Fibroblast of peridontal ligament (primary cell): ENCODE results near the gene MRPS21.
"Not testable (repeated sequence)": the region's sequence is repeated elsewhere in the genome, so short reads cannot be mapped to it uniquely, and the experiment has no call there.

ENCODE experiments used
- DNase-seq: peaks from one replicate; pipeline ENCODE4 v3.0.0-alpha.2; 2010; ENCODE audit errors: extremely low read depth

Gene MRPS21

GRCh38 chr1:150281758-150282557, 11.7 kb upstream of the MRPS21 start, which contains the start of gene CIART:
TSS of gene CIART (plus strand) at chr1:150282554. CDS start at chr1:150283268, 714 bp downstream.
- peak; percentile 100 for DNase-seq

- no peak for DNase-seq
Observed at GRCh38 chr1:150282558-150282958, 11.1 kb upstream of the MRPS21 start.

DNA sequence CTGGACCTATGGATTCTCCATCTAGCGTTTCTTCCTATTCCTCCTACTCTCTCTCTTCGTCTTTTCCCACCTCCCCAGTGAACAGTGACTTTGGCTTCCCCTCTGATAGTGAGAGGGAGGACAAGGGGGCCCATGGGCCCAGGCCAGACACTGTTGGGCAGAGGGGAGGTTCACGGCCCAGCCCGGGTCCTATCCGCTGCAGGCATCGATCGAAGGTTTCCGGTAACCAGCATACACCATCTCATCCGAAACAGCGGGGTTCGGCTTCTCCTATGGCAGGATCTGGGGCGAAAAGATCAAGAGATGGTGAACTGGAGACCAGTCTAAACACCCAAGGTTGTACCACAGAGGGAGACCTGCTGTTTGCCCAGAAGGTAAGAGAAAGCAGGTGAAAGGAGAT, 10.4 kb upstream of the MRPS21 start:
- DNase-seq: no peak

GRCh38 chr1:150288382-150288781, 5.3 kb upstream of the MRPS21 start:
- no peak for DNase-seq

GRCh38 chr1:150288822-150289221, 4.8 kb upstream of the MRPS21 start:
- no peak for DNase-seq

DNA sequence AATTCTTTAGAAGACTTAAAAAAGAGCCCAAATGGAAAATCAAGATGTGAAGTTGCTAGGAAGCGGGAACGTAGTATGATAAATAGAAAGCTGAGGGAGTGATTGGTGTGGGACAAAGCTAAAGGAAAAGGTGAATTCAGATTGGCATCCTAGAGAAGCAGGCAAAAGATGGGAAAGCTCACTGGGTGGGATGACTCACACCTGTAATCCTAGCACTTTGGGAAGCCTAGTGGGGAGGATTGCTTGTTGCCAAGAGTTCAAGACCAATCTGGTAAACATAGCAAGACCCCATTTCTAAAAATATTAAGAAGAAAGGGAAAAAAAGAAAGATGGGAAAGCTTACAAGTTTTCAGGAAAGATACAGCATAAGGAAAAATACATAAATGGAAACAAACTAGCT, 1.8 kb downstream of the MRPS21 start:
- DNase-seq: no peak

- DNase-seq: no peak
Observed at GRCh38 chr1:150299716-150300115, 6.1 kb downstream of the MRPS21 start.

- no peak for DNase-seq
Observed at GRCh38 chr1:150302338-150302737, 8.7 kb downstream of the MRPS21 start.

GRCh38 chr1:150302902-150303301, 9.2 kb downstream of the MRPS21 start:
- DNase-seq: no peak

GRCh38 chr1:150308585-150308984, 14.9 kb downstream of the MRPS21 start:
- not testable (repeated sequence) for DNase-seq

DNA sequence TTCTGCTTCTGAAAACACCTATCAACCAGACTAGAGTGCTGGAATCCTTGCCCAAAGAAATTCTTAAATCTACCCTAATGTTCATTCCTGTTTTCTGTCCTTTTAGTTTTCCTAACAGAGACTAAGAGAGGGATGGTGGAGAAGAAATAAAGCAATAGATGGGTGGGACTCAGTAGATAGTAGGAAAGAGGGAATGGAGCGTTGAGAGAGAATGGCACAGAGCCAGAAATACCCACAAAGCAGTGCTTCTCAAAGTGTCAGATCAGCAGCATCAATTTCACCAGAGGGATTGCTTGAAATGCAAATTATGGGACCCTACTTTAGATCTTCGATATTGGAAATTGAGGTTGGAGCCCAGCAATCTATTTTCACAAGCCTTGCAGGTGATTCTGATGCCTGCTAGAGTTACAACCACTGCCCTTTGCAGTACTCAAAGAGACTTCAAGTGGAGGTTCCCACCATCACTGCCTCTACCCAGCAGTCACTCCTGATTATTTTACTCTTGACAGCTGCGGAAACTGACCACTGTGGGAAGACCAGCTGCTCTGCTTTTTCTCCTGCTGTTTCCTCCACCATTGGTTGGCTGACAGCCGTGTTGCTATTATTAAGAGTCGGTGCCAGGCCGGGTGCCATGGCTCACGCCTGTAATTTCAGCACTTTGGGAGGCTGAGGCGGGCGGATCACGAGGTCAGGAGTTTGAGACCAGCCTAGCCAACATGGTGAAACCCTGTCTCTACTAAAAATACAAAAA, 16.3 kb downstream of the MRPS21 start:
- DNase-seq: no peak

- no peak for DNase-seq
Observed at GRCh38 chr1:150311762-150312161, 18.1 kb downstream of the MRPS21 start.

- DNase-seq: not testable (repeated sequence)
Observed at GRCh38 chr1:150314691-150315090, 21.0 kb downstream of the MRPS21 start.

DNA sequence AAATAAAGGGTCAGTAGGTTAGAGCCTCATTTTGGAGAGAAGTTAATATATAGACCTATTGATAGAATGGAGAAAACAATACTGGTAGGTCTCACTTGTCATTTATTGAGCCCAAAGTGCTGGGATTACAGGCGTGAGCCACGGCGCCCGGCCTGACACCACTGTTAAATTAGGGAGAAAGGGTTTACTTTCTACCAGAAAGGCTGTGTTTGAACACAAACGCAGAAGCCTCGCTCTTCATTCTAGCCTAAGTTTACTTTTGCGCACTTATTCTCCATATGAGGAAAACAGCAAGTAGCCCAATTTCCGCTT, 27.0 kb downstream of the MRPS21 start:
- no peak for DNase-seq

- DNase-seq: peak; percentile 4
Observed at GRCh38 chr1:150321826-150322166, 28.1 kb downstream of the MRPS21 start.

DNA sequence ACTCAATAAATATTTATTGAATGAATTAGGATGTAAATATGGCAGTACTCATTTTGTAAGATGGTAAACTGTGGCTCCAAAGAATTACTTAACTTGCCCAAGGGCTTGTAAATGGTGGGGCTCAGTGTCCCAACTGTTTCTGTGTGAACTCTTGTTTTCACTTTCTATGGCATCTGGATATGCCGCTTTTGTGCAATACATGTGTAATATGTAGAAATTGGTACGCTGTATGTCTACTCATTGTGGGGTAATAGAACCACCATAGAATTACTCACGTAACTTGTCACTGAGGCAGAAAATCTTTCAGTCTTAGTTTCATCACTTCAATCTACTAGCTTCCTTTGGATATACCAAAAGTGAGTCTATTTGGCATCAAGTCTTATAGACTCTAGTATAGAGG, 28.6 kb downstream of the MRPS21 start:
- peak; percentile 35 for DNase-seq

- no peak for DNase-seq
Observed at GRCh38 chr1:150332651-150333290, 39.1 kb downstream of the MRPS21 start.

GRCh38 chr1:150346316-150346715, 52.7 kb downstream of the MRPS21 start:
- no peak for DNase-seq

- no peak for DNase-seq
Observed at GRCh38 chr1:150352866-150353265, 59.2 kb downstream of the MRPS21 start.
